ENCODE data around the gene NR2E3.

Gene NR2E3

DNA sequence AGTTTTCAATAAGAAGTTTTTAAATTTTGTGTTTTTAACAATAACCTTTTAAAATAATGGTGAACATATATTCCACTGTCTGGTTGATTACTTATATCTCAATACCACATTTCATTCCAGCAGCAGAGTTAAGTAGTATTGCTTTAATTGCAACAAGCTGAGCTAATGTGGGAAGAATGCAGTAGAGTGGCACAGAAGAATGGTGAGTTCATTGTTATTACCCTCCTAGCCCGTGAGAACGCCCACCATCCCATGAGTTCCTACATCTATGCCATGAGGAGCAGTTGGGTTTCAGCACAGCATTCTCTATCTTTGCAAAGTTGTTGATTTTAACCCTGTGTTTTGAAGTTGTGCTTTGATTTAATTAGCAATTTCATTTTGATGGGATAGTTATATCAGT is 17.8 kb upstream of the NR2E3 start:
- no peak for DNase-seq

DNA sequence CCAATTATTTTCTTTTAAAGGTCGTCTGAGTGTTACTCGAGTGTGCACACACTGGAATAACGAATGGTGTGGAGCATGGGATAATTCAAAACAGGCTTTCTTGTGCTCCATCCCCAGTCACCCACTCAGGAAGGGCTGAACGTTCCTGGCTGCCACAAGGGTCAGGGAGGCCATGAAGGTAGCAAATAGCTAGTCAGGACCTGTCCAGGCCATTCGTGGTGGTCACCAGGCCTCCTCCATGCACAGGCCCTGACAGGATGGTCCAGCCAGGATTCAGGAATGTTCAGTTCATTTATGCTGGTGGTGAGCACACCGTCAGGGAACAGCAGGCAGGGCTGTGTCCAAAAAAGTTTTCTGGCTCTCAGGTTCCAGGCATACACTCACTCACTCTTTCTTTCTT is 11.7 kb upstream of the NR2E3 start:
- no peak for DNase-seq

- no peak for DNase-seq
Observed at GRCh38 chr15:71800190-71800589, 10.2 kb upstream of the NR2E3 start.

- DNase-seq = peak; percentile 28
Observed at GRCh38 chr15:71800835-71801745, 9.3 kb upstream of the NR2E3 start.

DNA sequence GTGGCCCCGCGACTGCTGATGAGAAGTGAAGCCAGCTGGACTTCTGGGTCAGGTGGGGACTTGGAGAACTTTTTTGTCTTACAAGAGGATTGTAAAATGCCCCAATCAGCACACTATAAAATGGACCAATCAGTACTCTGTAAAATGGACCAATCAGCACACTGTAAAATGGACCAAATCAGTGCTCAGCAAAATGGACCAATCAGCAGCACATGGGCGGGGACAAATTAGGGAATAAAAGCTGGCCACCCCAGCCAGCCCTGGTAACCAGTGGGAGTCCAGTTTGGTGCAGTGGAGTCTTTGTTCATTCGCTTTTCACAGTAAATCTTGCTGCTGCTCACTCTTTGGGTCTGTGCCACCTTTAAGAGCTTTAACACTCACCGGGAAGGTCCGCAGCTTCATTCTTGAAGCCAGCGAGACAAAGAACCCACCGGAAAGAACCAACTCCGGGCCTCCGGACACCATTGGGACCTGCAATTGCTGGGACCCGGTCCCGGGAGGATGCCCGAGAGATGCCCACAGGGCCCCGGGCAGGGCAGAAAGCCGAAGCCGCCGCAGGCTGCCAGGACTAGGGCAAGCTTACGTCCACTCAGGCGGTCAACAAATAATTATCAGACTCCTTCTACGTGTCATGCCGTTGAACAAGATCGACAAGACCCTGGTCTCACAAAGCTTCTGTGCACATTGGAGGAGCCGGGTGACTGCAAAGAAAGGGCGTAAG is 8.3 kb upstream of the NR2E3 start:
- DNase-seq = no peak

GRCh38 chr15:71802770-71803169 is 7.6 kb upstream of the NR2E3 start:
- no peak for DNase-seq

- DNase-seq = no peak
Observed at GRCh38 chr15:71804226-71804625, 6.1 kb upstream of the NR2E3 start.

DNA sequence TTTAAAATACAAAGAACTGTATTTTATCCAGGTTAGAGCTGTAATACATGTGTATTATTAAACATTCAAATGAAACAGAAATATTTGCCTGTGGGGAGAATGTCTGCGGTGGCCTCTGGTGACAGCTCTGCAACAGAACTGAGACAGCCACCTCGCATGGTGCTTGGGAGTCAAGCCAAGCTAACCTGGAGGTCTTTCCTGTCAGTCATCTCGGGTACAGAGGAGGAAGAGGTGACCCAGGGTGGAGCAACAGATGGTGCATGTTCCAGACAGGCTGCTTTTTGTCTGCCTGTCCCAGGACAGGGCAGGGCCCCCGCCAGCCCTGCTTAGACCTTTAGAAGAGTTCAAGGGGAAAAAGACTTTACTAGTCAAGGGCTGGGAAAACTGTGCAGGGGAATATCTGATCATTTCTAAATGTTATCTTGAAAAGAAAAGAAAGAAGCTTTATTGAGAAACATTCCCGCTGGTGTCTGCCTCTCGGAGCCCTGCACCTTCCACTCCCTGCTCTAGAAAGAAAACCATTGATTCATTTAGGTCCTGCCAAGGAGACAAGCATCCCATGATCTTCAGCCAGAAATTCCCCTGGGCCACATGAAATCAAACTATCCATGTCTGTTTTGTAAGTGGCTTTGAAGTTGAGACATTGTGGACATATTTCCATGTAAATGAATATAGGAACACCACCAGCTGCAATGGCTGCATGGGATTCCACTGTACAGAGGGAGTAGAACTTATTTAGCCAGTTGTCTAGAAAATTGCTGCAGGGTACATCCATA is 5.5 kb upstream of the NR2E3 start:
- DNase-seq = no peak

- no peak for DNase-seq
Observed at GRCh38 chr15:71806452-71806931, 3.9 kb upstream of the NR2E3 start.

DNA sequence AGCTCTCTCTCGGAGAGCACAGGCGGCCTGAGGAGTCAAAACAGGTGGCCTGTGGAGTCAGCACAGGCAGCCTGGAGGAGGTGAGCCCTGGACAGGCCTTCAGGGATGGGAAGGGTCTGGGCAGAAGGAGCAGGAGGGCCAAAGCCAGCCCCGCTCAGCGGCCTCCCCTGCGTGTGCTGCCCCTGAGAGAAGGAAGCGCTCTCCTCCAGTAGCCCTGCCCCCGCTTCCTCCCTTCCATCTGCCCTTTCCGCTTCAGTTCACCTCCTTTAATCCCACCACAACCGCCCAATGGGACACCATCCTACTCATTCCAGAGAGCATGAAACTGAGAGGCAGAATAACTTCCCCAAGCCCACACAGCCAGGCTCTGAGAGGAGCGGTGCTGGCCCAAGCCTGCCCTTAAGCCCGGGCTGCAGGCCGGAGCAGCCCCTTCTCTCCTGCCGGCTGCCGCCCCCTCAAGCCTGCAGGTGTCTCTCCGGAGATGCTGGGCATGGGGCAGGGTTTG is 3.2 kb upstream of the NR2E3 start:
- no peak for DNase-seq

- DNase-seq = no peak
Observed at GRCh38 chr15:71807691-71808091, 2.7 kb upstream of the NR2E3 start.

DNA sequence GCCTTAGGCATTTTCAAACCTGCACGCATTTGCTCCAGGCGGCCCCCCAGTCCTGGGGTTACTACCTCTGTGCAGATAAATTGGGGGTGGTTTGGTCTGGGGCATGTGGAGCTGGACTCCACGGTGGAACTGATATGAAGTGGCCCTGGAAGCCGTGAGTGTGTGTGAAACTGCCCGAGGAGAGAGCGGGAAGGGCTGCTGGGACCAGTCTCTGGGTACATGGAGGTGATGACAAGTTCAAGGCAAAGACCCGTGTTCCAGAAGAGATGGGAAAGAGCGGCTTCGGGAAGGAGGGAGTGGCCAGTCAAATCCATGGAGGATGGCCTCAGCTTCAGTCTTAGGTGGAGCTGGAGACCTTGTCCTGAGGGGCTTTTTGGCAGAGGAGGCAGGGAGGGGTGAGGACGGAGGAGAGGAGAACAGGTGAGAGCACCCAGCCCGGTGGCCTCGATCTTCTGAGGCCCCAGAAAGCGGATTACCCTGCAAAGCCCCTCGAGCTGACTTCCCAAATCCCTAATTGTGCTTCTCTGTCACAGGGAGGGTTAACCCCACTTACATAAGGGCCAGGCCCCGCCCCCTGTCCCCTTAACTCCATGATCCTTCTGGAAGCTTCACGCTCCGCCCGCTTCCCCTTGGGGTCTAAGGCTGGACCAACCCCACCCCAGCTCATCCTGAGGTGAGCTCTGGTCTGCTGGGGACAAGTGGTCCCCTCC is 1.9 kb upstream of the NR2E3 start:
- no peak for DNase-seq

DNA sequence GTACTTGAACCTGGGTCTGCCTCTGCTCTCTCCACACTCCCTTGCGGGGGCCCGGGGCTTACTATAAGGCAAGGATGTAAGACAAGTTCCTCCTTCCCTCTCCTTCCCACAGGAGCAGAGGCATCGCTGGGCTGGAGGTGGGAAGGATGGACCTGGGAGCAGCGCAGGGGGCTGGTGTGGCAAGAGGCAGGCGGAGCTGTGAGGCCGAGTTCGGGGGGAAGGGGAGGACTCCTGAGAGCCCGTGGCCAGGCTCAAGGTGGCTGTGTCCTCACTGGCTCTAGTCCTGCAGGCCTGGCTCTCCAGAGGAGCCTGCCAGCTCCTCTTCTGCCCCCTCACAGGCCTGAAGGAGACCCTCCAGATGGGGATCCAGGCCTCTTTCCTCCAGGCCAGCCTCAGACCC is 1.0 kb upstream of the NR2E3 start:
- no peak for DNase-seq

- no peak for DNase-seq
Observed at GRCh38 chr15:71811036-71811736, 832 bp downstream of the NR2E3 start.

GRCh38 chr15:71811752-71812735 is 1.7 kb downstream of the NR2E3 start:
- no peak for DNase-seq

DNA sequence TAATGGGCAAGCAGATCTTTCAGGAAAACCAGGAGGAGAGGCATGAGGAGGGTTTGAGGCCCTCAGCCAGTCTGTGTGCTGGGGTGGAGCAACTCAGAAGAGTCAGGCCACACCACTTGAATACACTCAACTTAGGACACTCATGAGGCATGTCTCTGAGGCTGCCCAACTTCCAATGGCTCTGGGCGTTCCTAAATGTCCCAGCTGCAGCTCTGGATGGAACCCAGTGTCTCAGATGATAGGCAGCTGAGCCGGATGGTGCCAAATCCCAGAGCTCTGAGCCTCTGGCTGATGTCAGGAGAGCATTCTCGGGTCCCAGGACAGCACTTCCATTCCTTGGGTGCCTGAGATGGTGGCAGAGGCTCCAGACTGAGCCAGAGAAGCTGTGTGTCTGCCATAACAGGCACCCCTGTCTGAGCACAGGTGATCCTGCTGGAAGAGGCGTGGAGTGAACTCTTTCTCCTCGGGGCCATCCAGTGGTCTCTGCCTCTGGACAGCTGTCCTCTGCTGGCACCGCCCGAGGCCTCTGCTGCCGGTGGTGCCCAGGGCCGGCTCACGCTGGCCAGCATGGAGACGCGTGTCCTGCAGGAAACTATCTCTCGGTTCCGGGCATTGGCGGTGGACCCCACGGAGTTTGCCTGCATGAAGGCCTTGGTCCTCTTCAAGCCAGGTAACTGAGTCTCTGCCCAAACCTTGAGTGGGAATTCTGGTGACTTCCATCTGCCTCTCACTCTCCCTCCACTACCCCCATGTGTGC is 2.8 kb downstream of the NR2E3 start:
- DNase-seq = no peak

GRCh38 chr15:71813723-71814470 is 3.5 kb downstream of the NR2E3 start:
- no peak for DNase-seq

- no peak for DNase-seq
Observed at GRCh38 chr15:71815301-71815700, 4.9 kb downstream of the NR2E3 start.

- DNase-seq = no peak
Observed at GRCh38 chr15:71817351-71817750, 7.0 kb downstream of the NR2E3 start.

All from NCI-H2227 treated with DMSO at 0.1 percent for 48 hours (cell line).